Measurements from ENCODE around the gene ZNF221. TPM values are rescaled to one million over a fixed set of nuclear protein-coding genes. Genes with fewer than 3 reads are reported as not detected.
"Not testable (repeated sequence)": the region's sequence is repeated elsewhere in the genome, so short reads cannot be mapped to it uniquely, and the experiment has no call there.

Gene ZNF221
- total RNA-seq, 4 donors from 2014 or later = 2.2 to 6.8 (median 4.0) TPM

GRCh38 chr19:43934985-43935708 lies 15.9 kb upstream of the ZNF221 start, which contains the start of gene ZNF45:
TSS of gene ZNF45 (minus strand) at chr19:43935282. CDS start at chr19:43922185, 13,097 bp downstream.
- DNase-seq (ENCODE audit: low spot score) (peak; percentile 55), ATAC-seq (ENCODE audit: low FRiP score) (peak; percentile 98)
- no peak for TF ChIP-seq CTCF (IDR thresholded peaks at IDR 0.05)

- TF ChIP-seq CTCF (IDR thresholded peaks at IDR 0.05) = no peak
- DNase-seq (ENCODE audit: low spot score) (no peak), ATAC-seq (ENCODE audit: low FRiP score) (no peak)
Observed at GRCh38 chr19:43936188-43936587, 14.8 kb upstream of the ZNF221 start.

GRCh38 chr19:43939557-43940260 lies 11.3 kb upstream of the ZNF221 start:
- DNase-seq (ENCODE audit: low spot score) (no peak), ATAC-seq (ENCODE audit: low FRiP score) (no peak)
- TF ChIP-seq CTCF (IDR thresholded peaks at IDR 0.05) = no peak

DNA sequence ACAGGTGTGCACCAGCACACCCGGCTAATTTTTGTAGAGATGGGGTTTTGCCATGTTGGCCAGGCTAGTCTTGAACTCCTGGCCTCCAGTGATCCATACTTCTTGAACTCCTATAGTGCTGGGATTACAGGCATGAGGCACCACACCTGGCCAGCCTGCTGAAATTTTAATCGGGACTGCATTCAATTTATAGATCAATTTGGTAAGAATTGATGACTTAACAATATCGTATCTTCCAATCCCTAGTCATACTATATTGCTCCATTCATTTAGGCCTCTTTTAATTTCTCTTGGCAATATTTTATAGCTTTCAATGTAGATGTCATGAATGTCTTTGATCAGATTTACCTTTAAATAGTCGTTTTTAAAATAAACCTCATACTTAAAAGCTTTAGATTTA lies 10.3 kb upstream of the ZNF221 start:
- ATAC-seq (ENCODE audit: low FRiP score) (no peak), DNase-seq (ENCODE audit: low spot score) (no peak)
- TF ChIP-seq CTCF (IDR thresholded peaks at IDR 0.05) = no peak

DNA sequence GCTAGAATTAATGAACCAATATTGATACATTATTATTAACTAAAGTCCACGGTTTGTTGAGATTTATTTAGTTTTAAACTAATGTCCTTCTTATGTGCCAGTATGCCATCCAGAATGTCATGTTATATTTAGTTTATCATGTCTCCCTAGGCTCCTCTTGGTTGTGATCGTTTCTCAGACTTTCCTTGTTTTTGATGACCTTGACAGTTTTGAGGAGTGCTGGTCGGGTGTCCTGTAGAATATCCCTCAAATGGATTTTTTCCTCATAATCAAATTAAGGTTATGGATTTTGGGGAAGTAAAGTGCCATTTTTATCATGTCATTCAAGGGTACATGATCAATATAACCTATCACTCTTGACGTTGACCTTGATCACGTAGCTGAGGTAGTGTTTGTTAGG lies 9.8 kb upstream of the ZNF221 start:
- DNase-seq (ENCODE audit: low spot score) (no peak), ATAC-seq (ENCODE audit: low FRiP score) (no peak)
- no peak for TF ChIP-seq CTCF (IDR thresholded peaks at IDR 0.05)

- DNase-seq (ENCODE audit: low spot score); ATAC-seq (ENCODE audit: low FRiP score): not testable (repeated sequence)
Observed at GRCh38 chr19:43947412-43947811, 3.6 kb upstream of the ZNF221 start.

GRCh38 chr19:43949803-43950202 lies 1.2 kb upstream of the ZNF221 start:
- DNase-seq (ENCODE audit: low spot score); ATAC-seq (ENCODE audit: low FRiP score): not testable (repeated sequence)

GRCh38 chr19:43956827-43957226 lies 5.8 kb downstream of the ZNF221 start:
- DNase-seq (ENCODE audit: low spot score) (no peak), ATAC-seq (ENCODE audit: low FRiP score) (no peak)
- no peak for TF ChIP-seq CTCF (IDR thresholded peaks at IDR 0.05)

Data from omental fat pad (tissue), 4 donors.